Measurements from ENCODE around the gene GLIS1.

GRCh38 chr1:53543778-53544695 is 194.9 kb downstream of the GLIS1 start:
- TF ChIP-seq CTCF (IDR thresholded peaks at IDR 0.05; ENCODE audit: low read length), result no peak
- TF ChIP-seq EZH2 (optimal IDR thresholded peaks at IDR 0.05; ENCODE audit: low read depth, low read length), result no peak
- no peak for TF ChIP-seq EZH2phosphoT487 (IDR thresholded peaks at IDR 0.05; ENCODE audit: low read length)
